ENCODE data around the gene MSH2.

- TF ChIP-seq, protein P1, sequence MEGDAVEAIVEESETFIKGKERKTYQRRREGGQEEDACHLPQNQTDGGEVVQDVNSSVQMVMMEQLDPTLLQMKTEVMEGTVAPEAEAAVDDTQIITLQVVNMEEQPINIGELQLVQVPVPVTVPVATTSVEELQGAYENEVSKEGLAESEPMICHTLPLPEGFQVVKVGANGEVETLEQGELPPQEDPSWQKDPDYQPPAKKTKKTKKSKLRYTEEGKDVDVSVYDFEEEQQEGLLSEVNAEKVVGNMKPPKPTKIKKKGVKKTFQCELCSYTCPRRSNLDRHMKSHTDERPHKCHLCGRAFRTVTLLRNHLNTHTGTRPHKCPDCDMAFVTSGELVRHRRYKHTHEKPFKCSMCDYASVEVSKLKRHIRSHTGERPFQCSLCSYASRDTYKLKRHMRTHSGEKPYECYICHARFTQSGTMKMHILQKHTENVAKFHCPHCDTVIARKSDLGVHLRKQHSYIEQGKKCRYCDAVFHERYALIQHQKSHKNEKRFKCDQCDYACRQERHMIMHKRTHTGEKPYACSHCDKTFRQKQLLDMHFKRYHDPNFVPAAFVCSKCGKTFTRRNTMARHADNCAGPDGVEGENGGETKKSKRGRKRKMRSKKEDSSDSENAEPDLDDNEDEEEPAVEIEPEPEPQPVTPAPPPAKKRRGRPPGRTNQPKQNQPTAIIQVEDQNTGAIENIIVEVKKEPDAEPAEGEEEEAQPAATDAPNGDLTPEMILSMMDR (IDR thresholded peaks at IDR 0.05; ENCODE audit: extremely low read depth in 1 of 2, insufficient read depth in 1 of 2, low read depth in 1 of 2, low read length in 2 of 2): no peak
- TF ChIP-seq POLR2AphosphoS5 (IDR thresholded peaks at IDR 0.05; ENCODE audit: insufficient read depth, low read depth, low read length) (no peak), MAX (IDR thresholded peaks at IDR 0.05; ENCODE audit: insufficient read depth, insufficient read length) (no peak), POLR2A (IDR thresholded peaks at IDR 0.05; ENCODE audit: low read depth, low read length) (no peak), MYC (IDR thresholded peaks at IDR 0.05; ENCODE audit: low read depth, low read length) (no peak)
Measured at GRCh38 chr2:47389692-47390091, 13.3 kb upstream of the MSH2 start.
